OCI-LY7 (cell line): ENCODE results near the gene GLIS1. TPM values are rescaled to one million over a fixed set of nuclear protein-coding genes. Genes with fewer than 3 reads are reported as not detected.

Source experiments
- BruUV-seq: library from RNA; stranded (reverse); fragments of 400-500 nt; replicated peaks from 2 replicates; lab custom pipeline; 2021; lab: Mats Ljungman, UMichigan
- CTCF ChIA-PET: fragments of 300-600 bp; sonication (Branson Sonifier 250); formaldehyde crosslinking; loops from one replicate; lab custom pipeline; 2022; ENCODE audit warnings: antibody characterized with exemption; ENCODE audit not compliant: unreplicated experiment; lab: Charles Lee
- POLR2A ChIA-PET: fragments of 300-600 bp; sonication (Branson Sonifier 250); formaldehyde crosslinking; loops from one replicate; lab custom pipeline; 2022; ENCODE audit warnings: antibody characterized with exemption; lab: Charles Lee
- DNase-seq: peaks from one replicate; pipeline ENCODE4 v3.0.0-alpha.2; 2015; ENCODE audit warnings: low spot score
- H2AFZ ChIP-seq: fragments of 200-600 bp; sonication (generic), shearing (Covaris generic); 2 replicates; pipeline ENCODE4 v1.6.1; 2014; ENCODE audit warnings: mild to moderate bottlenecking, antibody characterized with exemption, low read length, moderate library complexity
- H3K27ac ChIP-seq: fragments of 200-600 bp; sonication (generic); 2 replicates; pipeline ENCODE4 v1.5.1; 2014; ENCODE audit warnings: mixed run types, low read depth, mild to moderate bottlenecking, moderate library complexity, low read length, inconsistent platforms; ENCODE audit not compliant: poor library complexity, severe bottlenecking
- H3K36me3 ChIP-seq: fragments of 200-600 bp; sonication (generic); 2 replicates; pipeline ENCODE4 v1.6.1; 2014; ENCODE audit warnings: mild to moderate bottlenecking, antibody characterized with exemption, low read length, moderate library complexity, mixed read lengths; ENCODE audit not compliant: insufficient read depth
- H3K4me1 ChIP-seq: fragments of 200-600 bp; sonication (generic); 2 replicates; pipeline ENCODE4 v1.5.1; 2014; ENCODE audit warnings: mild to moderate bottlenecking, low read length; ENCODE audit not compliant: insufficient read depth, poor library complexity, severe bottlenecking
- H3K4me2 ChIP-seq: fragments of 200-600 bp; sonication (generic); 2 replicates; pipeline ENCODE4 v1.6.1; 2014; ENCODE audit warnings: mild to moderate bottlenecking, low read length
- H3K4me3 ChIP-seq: fragments of 200-600 bp; sonication (generic); 2 replicates; pipeline ENCODE4 v1.5.1; 2014; ENCODE audit warnings: mild to moderate bottlenecking, low read depth, low read length; ENCODE audit not compliant: poor library complexity, severe bottlenecking
- H3K79me2 ChIP-seq: fragments of 200-600 bp; sonication (generic); 2 replicates; pipeline ENCODE4 v1.6.1; 2016; ENCODE audit warnings: low read depth, mild to moderate bottlenecking, low read length, moderate library complexity, mixed read lengths; ENCODE audit not compliant: insufficient read depth
- H3K9me2 ChIP-seq: fragments of 200-600 bp; sonication (generic); 2 replicates; pipeline ENCODE4 v1.6.1; 2016; ENCODE audit warnings: mild to moderate bottlenecking, low read length, mixed read lengths; ENCODE audit not compliant: insufficient read depth
- H3K9me3 ChIP-seq: fragments of 200-600 bp; sonication (generic); 2 replicates; pipeline ENCODE4 v1.6.1; 2014; ENCODE audit warnings: mild to moderate bottlenecking, mixed run types, low read length, mixed read lengths
- H4K20me1 ChIP-seq: fragments of 200-600 bp; sonication (generic); 2 replicates; pipeline ENCODE4 v1.6.1; 2014; ENCODE audit warnings: mild to moderate bottlenecking, antibody characterized with exemption, low read length, moderate library complexity, mixed read lengths; ENCODE audit not compliant: insufficient read depth
- EZH2phosphoT487 ChIP-seq: fragments of 200-600 bp; sonication (generic); IDR thresholded peaks from 2 replicates; pipeline ENCODE4 v1.6.1; 2018; ENCODE audit warnings: low read depth, borderline replicate concordance, mild to moderate bottlenecking, mixed run types, antibody characterized with exemption, low read length, moderate library complexity, mixed read lengths
- intact Hi-C: fragments of 100-400 bp; cut with micrococcal nuclease; formaldehyde crosslinking; loops from one replicate; pipeline ENCODE4 v1.10.0; 2022; ENCODE audit not compliant: unreplicated experiment
- total RNA-seq, 2 experiments: library from RNA; depleted of rRNA in 1 of 2; stranded (reverse); fragments of >200 nt in 1 of 2; shearing (Covaris generic) in 1 of 2; gene quantifications; 2 replicates each; pipeline ENCODE4 v1.2.3, GENCODE V29; 2014 to 2022
- TF ChIP-seq, protein P1 (sequence below): fragments of 200-600 bp; sonication (generic); conservative IDR thresholded peaks from 2 replicates; pipeline ENCODE4 v1.5.1; 2014; ENCODE audit warnings: mild to moderate bottlenecking, antibody characterized with exemption, low read length, moderate library complexity, mixed read lengths

The GLIS1 gene
- total RNA-seq, 2 experiments from 2014 or later = not detected

DNA sequence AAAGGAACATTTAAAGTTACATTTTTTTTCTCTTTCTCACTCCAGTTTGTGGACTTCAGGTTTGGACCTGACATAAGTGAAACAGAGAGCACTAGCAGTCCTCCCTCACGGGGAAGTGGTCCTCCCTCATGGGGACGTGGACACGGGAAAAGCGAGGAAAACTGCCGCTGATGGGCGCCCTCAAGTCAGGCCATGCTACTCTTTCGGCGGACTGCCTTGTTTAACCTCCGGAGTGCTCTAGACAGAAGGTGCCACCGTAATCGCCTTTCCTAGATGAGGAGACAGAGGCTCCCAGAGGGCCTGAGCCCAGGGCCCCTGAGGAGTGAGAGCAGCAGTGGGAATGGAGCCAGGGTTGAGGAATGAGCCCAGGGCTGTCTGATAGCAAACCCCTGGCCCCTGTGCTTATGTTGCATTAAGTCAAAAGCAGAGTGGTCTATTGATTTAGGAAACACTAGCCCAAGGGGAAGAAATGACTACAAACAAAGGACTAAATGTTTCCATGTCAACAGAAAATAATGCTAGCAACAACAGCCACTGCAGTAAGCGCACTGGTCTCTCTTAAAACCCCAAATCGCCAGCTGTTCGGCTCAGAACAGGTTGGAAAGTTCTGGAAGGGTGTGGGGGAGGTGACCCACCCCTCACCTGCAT, 195.7 kb downstream of the GLIS1 start:
- no peaks in the 10 kb centered on the region for H3K79me2 ChIP-seq
- H3K27ac ChIP-seq = no peak overlapping the region
- H3K4me2 ChIP-seq = no peak overlapping the region
- intact Hi-C loops = no loop called here
- DNase-seq = no peak
- TF ChIP-seq, protein P1, sequence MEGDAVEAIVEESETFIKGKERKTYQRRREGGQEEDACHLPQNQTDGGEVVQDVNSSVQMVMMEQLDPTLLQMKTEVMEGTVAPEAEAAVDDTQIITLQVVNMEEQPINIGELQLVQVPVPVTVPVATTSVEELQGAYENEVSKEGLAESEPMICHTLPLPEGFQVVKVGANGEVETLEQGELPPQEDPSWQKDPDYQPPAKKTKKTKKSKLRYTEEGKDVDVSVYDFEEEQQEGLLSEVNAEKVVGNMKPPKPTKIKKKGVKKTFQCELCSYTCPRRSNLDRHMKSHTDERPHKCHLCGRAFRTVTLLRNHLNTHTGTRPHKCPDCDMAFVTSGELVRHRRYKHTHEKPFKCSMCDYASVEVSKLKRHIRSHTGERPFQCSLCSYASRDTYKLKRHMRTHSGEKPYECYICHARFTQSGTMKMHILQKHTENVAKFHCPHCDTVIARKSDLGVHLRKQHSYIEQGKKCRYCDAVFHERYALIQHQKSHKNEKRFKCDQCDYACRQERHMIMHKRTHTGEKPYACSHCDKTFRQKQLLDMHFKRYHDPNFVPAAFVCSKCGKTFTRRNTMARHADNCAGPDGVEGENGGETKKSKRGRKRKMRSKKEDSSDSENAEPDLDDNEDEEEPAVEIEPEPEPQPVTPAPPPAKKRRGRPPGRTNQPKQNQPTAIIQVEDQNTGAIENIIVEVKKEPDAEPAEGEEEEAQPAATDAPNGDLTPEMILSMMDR = no peak
- TF ChIP-seq EZH2phosphoT487 = no peak
- H3K9me3 ChIP-seq = no peaks in the 10 kb centered on the region
- no TSS peak for BruUV-seq
- no peaks in the 10 kb centered on the region for H3K36me3 ChIP-seq
- no peaks in the 10 kb centered on the region for H3K9me2 ChIP-seq
- H2AFZ ChIP-seq = no peak overlapping the region
- no peak overlapping the region for H3K4me3 ChIP-seq
- POLR2A ChIA-PET = interaction anchor here (0.5 kb wide), 1 partner anchor 107 kb away, joined by 5 read pairs; no protein-coding TSS in a partner anchor
- CTCF ChIA-PET = no interaction called here
- no peaks in the 10 kb centered on the region for H4K20me1 ChIP-seq
- H3K4me1 ChIP-seq = no peaks in the 10 kb centered on the region

DNA sequence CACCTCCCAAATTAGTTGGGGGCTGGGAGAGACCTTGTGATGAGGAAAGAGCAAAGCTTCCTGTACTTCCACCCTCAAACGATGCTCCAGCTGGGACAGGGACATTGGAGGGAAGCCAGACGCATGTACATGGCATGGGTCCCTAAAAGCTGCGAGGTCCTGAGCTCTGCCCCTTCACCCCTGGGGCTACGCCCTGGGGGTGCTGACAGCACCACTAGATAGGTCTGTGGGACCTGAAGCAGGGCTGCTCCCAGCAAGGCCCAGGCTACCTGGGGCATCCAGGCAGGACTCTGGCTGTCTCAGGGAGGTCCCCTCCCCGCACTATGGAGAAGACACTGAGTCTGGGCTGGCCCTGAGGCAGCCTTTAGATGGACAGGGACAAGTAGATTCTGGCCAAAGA, 196.4 kb downstream of the GLIS1 start:
- CTCF ChIA-PET = no interaction called here
- Histone ChIP-seq H4K20me1 (no peaks in the 10 kb centered on the region), H3K4me3 (no peak overlapping the region), H3K9me2 (no peaks in the 10 kb centered on the region), H3K4me1 (no peaks in the 10 kb centered on the region), H3K27ac (no peak overlapping the region), H3K9me3 (no peaks in the 10 kb centered on the region), H3K79me2 (no peaks in the 10 kb centered on the region), H2AFZ (no peak overlapping the region), H3K36me3 (no peaks in the 10 kb centered on the region), H3K4me2 (no peak overlapping the region)
- intact Hi-C loops = no loop called here
- POLR2A ChIA-PET = no interaction called here
- no peak for DNase-seq
- TF ChIP-seq, protein P1 = no peak
- no peak for TF ChIP-seq EZH2phosphoT487
- BruUV-seq = no TSS peak
